22Rv1 (cell line): Measurements from ENCODE around the gene PLA2G2F.

Experiments
- CTCF ChIP-seq: fragments of 450-650 bp; IDR thresholded peaks from 2 replicates; pipeline ENCODE4 v1.5.1; 2017; ENCODE audit warnings: mild to moderate bottlenecking
- ZFX ChIP-seq: fragments of 450-650 bp; IDR thresholded peaks from 2 replicates; pipeline ENCODE4 v1.6.1; 2017; ENCODE audit warnings: antibody characterized with exemption, borderline replicate concordance

- TF ChIP-seq CTCF (no peak), ZFX (no peak)
These were observed 25.6 kb downstream of the PLA2G2F start for GRCh38 chr1:20164694-20165202.
